NCI-H446 (cell line): ENCODE results near the gene TMX4.
"Not testable (repeated sequence)": the region's sequence is repeated elsewhere in the genome, so short reads cannot be mapped to it uniquely, and the experiment has no call there.

ENCODE experiments used
- DNase-seq, 2 experiments: peaks; one replicate each; lab custom pipeline; 2025; lab: John Stamatoyannopoulos, UW

TMX4 gene, protein sequence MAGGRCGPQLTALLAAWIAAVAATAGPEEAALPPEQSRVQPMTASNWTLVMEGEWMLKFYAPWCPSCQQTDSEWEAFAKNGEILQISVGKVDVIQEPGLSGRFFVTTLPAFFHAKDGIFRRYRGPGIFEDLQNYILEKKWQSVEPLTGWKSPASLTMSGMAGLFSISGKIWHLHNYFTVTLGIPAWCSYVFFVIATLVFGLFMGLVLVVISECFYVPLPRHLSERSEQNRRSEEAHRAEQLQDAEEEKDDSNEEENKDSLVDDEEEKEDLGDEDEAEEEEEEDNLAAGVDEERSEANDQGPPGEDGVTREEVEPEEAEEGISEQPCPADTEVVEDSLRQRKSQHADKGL

DNA sequence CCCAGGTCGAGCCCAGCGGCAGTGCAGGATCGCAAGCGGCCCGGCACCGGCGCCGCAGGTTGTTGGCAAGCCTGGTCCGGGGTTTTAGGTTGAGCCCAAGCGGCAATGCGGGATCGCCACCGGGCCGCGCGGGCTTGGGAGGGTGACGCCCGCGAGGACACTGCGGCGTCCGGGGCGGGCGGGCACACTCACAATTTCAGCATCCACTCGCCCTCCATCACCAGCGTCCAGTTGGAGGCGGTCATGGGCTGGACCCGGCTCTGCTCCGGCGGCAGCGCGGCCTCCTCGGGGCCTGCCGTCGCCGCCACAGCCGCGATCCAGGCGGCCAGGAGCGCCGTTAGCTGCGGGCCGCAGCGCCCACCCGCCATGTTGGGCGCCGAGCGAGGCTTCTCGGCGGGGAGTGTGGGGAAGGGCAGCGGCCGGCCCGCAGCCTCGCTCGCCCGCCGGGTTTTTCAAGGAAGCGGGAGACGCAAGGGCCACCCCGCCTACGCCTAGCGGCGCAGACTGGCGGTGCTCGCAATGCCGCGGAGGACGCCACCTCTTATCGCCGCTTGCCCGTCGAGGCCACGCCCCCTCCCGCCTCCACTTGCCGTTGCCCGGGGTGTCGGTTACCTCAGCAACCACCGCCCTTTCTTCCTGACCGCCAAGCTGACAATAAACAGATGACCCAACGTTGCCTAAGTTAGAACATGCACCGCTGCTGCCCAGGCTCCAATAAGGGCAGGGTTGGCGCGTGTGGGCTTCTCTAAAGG, at the start of gene TMX4:
TMX4 (minus strand) TSS at position 516 of the 752 bp plus-strand sequence; CDS start at position 368, 148 bp downstream.
- DNase-seq = peak; percentile 81 to 97

DNA sequence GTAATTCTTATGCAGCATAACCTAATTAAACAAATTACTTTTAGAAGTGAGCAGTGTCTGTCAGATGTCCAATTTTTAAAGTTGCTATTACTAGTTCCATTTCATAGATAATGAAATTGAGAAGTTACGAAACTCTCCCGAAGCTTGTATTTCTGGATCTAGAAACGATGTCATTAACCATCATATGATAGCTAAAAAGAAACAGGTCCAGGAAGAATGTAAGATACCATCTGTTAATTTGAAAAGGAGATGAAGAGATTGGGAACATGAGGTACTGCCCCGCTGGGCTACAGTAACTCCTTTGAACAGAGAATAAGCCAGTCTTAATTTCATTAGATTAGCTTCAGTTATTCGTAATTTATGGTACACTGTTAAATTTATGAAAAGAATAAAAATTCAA, 47.5 kb upstream of the TMX4 start:
- no peak for DNase-seq

DNA sequence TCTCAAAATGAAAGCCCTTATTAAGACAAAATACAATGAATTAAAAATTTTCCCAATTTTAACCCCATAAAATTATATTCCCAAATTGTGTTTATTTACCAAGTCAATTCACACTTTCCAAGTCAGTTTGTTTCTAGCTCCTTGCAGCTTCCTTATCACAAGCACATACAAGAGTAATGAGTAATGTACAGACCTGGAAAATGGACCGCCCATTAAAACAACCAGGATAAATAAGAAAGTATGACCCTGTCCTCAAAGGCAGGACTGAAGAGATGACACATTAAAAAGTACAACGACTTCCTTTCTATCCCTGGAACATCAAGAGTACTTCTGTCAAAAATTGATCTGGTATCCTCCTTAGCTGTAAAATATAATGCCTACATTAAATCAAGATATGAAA, 47.1 kb upstream of the TMX4 start:
- DNase-seq = no peak

DNA sequence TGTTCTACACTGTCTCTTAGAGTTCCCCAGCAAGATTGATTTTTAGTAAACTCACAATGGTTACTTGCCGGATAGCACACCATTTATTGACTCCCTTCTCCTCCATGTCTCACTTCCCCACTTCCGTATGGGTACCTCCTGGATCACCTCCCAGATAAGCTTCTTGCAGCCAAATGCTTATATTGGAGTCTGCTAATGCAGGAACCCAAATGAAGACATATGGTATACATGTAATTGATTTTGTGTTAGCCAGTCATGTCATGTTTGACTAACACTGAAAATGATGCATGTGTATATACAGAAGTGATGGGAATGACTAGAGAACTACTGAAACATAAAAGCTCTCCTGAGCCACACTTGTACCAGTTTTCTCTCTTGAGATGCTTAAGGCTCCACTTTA, 46.1 kb upstream of the TMX4 start:
- peak in 1 of 2 experiments; percentile 24 for DNase-seq

DNA sequence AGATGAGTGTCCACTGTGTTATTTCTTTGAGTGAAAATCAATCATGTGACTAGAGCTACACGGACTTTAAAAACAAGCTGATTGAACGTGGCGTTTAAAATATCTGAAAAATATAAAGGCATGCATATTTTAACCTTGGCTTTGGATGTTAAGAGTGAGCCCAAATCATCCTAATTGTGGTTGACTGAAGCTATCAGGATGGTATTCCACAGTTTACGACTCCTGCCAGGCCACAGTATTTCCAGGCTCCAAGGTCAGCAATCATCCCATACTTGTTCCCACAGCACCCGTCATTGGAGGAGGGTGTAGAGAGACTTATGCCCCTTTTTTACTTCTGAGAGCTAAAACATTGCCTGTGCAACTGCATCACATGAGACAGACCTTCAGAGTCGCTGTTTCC, 43.2 kb upstream of the TMX4 start:
- no peak for DNase-seq

DNA sequence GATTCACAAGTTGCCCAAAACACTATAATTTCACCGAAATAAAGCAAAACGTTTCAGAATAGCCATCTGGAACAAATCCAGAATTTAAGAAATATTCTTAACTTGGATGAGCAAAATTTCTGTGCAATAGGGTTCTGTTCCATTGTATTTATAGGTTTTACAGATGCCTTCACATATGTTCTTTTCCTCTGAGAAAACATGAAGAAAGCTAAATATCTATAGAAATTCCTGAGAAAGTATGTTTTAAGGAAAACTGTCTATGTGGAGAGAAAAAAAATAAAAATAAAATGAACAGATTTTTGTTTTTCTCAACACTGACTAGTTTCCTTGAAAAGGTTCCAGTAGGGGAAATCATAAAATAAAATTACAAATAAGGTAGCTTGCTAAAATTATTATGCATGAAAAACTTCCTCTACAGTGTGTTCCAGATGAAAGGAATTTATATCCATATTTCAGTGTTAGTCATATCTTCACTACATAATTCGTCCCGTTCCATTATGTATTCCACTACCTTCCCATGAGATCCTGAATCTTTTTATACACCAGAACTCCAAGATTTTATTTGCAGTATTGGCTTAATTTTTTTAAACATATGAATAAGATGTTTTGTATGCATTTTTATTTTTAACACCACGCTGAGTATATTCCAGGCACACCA, 42.4 kb upstream of the TMX4 start:
- no peak for DNase-seq

DNA sequence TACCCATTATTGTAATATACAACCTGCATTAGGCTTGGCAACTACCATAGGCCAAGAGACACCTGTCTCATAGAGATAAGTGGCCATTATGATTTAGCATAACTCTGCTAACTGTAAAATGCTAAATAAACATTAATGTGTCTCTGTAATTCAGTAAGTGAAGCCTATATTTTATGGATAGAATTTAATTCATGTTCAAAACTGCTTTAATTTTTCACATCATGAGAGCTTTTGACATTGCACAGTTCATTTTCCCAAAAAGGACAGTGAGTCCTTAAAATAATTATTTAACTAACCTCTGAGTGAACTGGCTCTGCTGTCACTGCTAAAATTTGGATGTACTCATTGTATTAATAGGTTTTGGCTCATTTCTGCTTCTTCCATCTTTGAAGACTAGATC, 41.4 kb upstream of the TMX4 start:
- no peak for DNase-seq

DNA sequence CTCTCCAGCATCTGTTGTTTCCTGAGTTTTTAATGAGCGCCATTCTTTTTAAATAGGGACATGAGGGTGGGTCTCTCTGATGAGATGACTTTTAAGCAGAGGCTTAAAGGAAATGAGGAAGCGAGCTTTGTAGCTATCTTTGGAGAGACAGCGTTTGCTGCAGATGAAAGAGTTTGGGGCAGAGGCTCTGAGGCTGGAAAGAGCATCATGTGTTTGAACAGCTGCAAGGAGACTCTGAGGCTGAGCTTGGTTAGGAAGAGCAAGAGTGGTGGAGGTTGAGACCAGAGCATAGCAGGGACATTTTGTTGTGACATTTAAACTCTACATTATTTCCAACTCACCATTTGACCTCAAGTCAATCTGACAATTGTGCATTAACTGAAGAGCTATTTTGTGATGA, 38.3 kb upstream of the TMX4 start:
- no peak for DNase-seq

DNA sequence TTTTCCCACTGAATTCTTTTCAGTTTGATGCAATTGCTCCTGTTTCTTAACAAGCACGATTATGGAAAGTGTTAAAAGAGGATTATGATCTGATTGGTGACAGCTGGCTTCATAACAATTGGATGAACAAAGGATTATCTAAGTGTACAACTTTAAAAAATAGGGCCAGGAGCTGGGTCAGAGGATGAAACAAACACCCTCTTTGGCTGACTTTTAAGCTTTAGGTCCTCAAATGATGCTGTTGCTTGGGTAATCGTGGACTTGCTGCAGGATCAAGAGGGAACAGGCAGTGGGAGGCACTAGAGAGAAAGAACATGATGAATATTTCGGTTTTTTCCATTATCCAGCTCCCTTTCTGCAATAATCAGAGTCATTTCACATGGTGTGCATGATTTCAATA, 35.5 kb upstream of the TMX4 start:
- DNase-seq = no peak

DNA sequence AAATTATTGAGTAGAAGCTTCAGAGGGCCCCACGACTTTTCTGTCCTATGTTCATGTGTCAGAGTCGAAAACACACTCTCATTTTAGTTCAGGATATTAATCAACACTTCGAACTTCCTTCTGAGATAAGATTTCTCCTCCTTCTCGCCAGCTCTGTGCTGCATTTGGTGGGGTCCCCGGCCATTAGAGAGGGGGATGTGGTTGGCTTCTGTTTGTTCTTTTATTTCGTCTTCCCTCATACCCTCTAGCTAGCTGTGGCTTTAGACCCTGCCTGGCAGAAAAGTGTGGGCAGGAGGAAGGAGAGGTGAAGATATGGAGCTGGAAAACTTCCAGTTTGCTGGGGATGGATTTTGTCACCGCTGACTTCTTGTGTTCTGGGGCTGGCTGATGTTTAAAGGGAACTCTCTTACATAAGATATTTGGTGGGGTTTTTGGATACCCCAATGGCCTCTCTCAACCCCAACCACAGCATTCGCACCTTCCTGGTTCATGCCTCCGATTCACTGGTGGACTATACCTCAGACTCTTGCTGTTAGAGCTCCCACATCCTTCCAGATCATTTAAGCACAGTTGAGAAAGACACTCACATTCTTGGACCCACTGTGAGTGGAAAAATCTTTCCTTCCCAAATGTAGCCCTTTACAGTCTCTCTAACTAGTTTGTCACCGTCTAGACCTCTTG, 30.7 kb upstream of the TMX4 start:
- no peak for DNase-seq

DNA sequence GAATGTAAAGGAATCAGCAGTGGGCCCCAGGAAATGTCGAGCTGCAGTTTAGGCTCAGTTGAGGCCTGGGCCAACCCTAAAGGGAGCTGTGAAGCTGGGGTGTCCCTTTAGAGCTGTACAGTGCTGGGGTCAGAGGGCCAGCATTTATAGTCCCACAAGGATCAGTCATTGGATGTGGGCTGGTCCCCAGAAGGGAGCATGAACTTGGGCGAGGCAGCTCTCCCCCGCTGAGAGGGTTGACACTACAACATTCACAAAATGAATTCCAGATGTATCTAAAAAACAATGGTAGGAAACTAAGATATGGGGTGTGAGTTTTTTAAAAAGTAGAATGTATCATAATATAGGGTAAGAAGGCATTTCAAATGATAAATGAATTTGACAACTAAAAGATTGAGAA, 29.7 kb upstream of the TMX4 start:
- DNase-seq = no peak

DNA sequence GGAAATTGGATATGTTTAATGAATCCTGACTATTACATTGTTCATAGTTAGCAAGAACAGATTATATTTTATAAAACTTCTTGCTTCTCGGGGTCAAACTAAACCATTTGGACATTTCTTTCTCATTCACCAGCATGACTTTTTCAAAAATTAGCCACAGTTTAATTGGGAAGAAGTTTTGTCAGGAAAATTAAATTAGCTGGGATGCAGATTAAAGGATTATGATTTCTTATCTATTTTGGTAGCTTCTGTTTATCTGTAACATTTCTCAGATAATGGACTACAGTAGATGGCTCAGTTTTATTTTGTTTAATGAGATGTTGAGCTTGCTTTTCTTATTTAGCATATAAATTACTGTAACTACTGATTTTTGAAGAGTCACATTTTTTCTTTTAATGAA, 26.4 kb upstream of the TMX4 start:
- no peak for DNase-seq

DNA sequence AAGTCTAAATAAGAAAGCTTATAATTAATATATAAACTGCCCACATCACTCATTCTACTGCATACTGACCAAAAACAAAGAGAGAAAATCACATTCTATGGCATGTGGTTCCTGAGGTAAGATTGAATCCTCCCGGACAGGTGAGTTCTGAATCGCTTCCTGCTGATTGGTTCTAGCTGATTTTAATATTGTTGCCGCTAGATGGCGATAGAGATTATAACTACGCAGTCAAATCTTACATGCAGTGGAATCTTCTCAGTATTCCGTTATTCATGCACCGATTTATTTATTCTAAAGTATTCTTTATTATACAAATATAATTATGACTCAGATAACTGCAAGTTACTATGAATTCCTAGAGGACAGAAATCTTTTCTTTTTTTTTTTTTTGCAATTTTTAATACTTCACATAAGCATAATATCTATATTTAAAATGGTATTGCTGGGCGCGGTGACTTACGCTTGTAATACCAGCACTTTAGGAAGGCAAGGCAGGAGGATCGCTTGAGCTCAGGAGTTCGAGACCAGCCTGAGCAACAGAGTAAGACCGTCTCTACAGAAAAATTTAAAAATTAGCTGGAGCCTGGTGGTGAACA, 24.2 kb upstream of the TMX4 start:
- DNase-seq = peak; percentile 47 to 73

DNA sequence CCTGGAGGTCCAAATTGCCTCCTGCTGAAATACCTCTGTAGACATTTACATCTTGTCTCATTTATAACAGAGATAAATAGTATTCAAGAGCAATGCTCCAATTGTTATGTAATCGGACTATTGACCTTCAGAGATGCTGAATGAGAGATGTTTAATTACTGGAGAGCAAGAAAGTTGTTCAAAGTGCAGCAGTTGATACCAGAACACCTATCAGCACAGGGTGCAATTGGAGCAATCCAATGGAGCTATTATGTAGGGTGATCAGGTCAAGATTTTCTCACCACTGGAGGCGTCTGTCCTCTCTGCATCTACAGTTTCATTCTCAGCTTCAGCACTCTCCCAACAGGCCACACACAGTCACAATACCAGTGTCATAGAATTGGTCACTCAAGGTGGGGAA, 19.5 kb upstream of the TMX4 start:
- no peak for DNase-seq

DNA sequence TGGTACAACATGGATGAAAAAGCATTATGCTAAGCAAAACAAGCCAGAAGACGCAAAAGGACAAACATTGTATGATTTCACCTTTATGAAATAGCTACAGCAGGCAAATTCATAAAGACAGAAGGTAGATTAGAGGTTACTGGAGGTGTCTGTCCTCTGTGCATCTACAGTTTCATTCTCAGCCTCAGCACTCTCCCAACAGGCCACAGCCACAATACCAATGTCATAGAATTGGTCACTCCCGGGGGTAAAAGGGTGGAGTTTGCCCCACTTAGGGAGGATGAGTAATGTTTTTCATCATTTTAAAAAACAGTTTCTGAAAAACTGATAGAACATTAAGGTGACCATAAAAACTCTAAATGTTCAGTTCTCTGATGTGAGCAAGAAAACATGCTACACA, 17.2 kb upstream of the TMX4 start:
- no peak for DNase-seq

DNA sequence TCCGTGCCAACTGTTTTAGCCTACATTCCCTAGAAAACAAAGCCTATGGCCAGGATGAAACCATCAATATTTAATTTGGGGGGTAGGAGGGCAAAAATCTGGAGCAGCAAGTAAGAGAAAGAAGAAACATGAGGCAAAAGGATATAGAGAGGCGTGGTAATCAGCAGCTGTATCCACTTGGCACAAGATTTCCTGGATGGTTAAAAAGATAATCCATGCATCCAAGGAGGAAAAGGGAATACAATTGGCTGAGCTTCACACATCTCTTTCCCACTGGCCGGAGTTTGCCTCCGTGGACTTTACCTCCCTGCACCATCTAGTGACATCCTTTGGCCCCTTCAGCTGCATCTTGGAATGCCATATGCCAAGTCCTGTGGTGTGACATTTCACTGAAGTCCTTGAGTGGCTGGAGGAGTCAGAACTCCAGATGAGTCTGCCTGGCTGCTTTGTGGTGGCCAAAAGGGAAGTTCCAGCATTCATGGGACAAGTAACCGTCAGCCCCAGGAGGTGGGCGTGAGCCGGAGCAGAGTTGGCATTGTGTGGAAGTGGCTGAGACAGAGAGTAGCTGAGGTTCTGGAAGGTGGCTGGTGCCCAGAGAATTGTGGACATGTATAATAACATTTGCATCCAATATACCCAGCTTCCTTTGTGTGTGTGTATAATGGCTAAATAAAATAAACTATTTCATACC, 13.7 kb upstream of the TMX4 start:
- peak in 1 of 2 experiments; percentile 1 for DNase-seq

DNA sequence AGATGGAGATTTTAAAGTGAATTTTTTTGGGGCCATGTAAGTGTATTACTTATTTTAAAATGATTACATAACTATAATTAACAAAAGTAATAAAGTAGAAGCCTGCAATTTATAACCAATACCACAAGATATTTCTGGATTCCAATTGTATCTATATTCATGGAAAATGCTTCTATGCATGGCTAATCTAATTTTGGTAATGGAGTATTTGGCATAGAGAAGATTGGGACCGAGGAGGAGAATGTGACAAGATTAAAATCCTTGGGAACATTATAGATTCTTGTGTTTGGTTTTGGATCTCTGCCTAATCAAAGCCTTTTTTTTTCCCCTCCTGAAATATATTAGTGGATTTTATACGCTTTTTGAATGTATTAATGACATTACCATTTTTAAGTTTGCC, 12.9 kb upstream of the TMX4 start:
- DNase-seq = no peak

DNA sequence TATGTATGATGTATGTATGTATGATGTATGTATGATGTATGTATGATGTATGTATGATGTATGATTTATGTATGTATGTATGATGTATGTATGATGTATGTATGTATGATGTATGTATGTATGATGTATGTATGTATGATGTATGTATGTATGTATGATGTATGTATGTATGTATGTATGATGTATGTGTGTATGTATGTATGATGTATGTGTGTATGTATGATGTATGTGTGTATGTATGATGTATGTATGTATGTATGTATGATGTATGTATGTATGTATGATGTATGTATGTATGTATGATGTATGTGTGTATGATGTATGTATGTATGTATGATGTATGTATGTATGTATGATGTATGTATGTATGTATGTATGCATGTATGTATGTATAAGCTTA, 12.0 kb upstream of the TMX4 start:
- not testable (repeated sequence) for DNase-seq

DNA sequence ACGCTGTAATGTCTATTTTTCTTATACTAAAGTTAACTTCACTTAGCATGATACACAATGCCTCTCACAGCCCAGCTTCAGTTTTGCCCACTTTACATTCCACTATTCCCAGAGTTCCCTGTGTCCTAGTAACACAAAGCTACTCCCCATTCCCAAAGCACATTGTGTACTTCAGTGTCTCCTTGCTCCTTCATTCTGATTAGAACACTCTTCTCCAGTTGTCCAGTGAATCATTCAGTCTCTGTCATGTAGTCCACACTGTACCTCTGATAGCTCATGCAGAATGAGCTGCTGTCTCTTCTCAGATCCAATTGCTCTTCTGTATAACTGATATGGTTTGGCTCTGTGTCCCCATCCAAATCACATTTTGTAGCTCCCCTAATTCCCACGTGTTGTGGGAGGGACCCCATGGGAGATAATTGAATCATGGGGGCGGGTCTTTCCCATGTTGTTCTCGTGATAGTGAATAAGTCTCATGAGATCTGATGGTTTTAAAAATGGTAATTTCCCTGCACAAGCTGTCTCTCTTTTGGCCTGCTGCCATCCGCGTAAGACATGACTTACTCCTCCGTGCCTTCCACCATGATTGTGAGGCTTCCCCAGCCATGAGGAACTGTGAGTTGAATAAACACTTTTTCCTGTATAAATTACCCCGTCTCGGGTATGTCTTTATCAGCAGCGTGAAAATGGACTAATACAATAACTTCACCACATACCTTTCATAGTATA, 2.1 kb upstream of the TMX4 start:
- DNase-seq = no peak

DNA sequence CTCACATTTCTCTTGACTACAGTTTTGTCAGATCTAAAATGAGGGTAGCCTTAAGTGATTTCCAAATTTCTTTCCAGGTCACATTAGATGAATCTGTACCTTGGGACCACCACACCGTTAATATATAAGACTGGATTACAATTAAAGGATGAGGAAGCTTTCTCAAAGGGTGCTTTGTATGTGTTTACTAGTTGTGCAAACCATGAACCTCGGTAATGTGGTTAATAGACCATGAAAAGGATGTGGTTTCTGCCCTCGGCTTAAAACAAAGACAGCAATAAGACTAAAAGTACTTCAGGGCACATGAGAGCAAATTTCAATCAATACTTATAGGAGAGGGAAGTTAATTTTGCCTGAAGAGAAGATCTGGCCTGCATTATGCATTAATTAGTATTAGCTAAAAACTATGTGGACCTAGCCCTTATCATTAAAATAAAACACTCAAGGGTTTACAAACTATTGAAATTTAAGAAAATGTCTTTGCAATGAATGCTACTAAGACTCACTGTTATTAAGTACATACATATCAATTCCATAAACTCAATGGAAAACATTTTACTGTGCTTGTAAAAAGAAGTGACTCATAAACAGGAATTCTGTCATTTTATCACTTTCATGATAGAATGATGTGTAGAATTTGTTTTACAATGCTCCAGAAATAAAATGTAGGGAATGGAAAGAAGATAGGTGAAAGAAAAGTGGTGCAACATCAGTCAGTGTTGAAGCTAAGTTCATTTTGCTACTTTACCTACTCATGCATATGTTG, 936 bp upstream of the TMX4 start:
- DNase-seq = no peak
